GM12892 (cell line): ENCODE results near the gene GSX1.

ENCODE experiments used
- POLR2A ChIP-seq: IDR thresholded peaks from 2 replicates; pipeline ENCODE4 v1.6.1; 2011; ENCODE audit warnings: low read depth, low read length, control low read depth
- POLR2AphosphoS5 ChIP-seq: IDR thresholded peaks from 2 replicates; pipeline ENCODE4 v1.6.1; 2011; ENCODE audit warnings: low read depth, low read length, control low read depth
- TAF1 ChIP-seq: IDR thresholded peaks from 2 replicates; pipeline ENCODE4 v1.6.1; 2011; ENCODE audit warnings: low read depth, mild to moderate bottlenecking, control low read depth, low read length, borderline replicate concordance

DNA sequence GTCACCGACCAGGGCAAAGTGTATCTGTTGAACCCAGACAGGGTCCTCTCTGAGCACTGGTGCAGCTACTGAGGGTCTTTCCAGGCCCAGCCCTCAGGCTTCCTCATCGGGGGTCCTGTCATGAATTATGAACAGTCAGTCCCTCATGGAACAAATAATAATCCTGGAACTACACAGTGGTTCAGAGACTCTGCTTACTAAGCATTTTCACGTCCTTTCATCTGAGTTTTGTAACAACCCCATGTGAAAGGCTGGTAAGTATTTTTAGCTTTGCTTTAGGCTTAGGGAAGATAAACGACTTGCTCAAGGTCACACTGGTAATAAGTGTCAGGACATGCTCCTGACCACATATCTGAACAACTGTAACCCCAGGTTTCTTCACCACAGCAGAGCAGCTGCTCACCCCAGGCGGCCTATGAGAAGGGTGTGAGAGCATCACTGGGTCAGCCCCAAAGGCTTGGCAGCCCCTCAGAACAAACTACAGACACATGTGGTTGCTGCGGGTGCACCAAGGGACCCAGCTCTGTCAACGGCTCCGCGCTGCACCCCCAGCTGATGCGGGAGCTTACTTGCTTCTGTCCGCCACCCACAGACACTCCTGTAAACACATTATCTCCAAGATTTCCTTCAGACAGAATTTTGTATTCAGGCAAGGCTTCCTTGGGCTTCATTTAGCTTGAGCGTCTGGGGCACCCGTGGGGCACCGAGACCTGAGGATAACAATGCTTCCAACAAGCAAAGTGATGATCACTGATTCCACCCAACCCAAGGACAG, 19.4 kb upstream of the GSX1 start:
- TF ChIP-seq POLR2A (no peak), TAF1 (no peak), POLR2AphosphoS5 (no peak)
